ENCODE results near the gene ROBO4. TPM values are rescaled to one million over a fixed set of nuclear protein-coding genes. Genes with fewer than 3 reads are reported as not detected.
A peak's percentile ranks its signal among the peaks of the same experiment; 100 is the strongest.

Gene ROBO4
- total and polyA plus RNA-seq, 4 donors = 27.3 to 52.1 (median 41.9) TPM

DNA sequence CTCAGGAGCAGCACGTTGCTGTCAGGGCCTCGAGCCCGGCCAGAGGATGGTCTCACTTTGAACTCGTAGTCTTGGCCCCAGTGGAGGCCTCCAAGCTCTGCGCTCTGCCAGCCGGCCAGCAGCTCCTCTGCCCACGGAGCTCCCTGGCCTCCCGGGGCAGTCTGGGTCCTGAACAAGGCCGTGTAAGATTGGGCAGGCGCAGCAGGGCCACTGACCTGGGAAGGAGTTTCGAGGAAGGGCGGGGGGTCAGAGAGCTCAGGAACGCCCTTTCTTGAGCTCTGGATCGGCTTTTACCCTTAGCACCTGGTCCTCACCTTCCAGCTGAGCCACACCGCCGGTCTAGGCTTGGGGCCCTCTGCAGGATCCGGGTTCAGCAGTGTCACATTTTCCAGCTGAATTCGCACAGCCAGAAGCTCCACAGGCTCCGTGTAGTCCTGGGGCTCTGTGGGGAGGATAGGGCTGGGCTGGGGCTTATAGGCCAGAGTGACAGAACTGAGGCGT, 2.1 kb downstream of the ROBO4 start:
- Histone ChIP-seq H3K36me3 (ENCODE audit: control insufficient read depth in 4 of 4, insufficient read depth in 4 of 4, low read length in 4 of 4) (peaks cover 0 to 4% (median 0%) of the 10 kb centered on the region in 4 donors), H3K27me3 (ENCODE audit: control insufficient read depth in 3 of 3, insufficient read depth in 3 of 3, low read length in 2 of 3) (no peaks in the 10 kb centered on the region), H3K9ac (ENCODE audit: insufficient read depth in 1 of 2, low read length in 2 of 2) (no peak overlapping the region), H3K4me3 (peak overlapping the region; percentile 51), H3K9me3 (ENCODE audit: control insufficient read depth in 4 of 4, insufficient read depth in 3 of 4, low read length in 3 of 4) (no peaks in the 10 kb centered on the region), H3K4me1 (ENCODE audit: control insufficient read depth in 5 of 5, insufficient read depth in 5 of 5, low read length in 5 of 5) (peaks cover 4 to 36% (median 9%) of the 10 kb centered on the region in 5 donors), H3K27ac (ENCODE audit: low read depth in 1 of 2, low read length in 1 of 2) (peak overlapping the region; percentile 61 to 85)
- WGBS, 2 donors = 73 to 81% methylated on average over 20 of the region's 20 CpGs
- no peak for ATAC-seq (ENCODE audit: insufficient read depth, low FRiP score)
- TF ChIP-seq, protein P1, sequence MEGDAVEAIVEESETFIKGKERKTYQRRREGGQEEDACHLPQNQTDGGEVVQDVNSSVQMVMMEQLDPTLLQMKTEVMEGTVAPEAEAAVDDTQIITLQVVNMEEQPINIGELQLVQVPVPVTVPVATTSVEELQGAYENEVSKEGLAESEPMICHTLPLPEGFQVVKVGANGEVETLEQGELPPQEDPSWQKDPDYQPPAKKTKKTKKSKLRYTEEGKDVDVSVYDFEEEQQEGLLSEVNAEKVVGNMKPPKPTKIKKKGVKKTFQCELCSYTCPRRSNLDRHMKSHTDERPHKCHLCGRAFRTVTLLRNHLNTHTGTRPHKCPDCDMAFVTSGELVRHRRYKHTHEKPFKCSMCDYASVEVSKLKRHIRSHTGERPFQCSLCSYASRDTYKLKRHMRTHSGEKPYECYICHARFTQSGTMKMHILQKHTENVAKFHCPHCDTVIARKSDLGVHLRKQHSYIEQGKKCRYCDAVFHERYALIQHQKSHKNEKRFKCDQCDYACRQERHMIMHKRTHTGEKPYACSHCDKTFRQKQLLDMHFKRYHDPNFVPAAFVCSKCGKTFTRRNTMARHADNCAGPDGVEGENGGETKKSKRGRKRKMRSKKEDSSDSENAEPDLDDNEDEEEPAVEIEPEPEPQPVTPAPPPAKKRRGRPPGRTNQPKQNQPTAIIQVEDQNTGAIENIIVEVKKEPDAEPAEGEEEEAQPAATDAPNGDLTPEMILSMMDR (IDR thresholded peaks at IDR 0.05; ENCODE audit: control extremely low read depth, extremely low read depth) = no peak
- no peak for DNase-seq

DNA sequence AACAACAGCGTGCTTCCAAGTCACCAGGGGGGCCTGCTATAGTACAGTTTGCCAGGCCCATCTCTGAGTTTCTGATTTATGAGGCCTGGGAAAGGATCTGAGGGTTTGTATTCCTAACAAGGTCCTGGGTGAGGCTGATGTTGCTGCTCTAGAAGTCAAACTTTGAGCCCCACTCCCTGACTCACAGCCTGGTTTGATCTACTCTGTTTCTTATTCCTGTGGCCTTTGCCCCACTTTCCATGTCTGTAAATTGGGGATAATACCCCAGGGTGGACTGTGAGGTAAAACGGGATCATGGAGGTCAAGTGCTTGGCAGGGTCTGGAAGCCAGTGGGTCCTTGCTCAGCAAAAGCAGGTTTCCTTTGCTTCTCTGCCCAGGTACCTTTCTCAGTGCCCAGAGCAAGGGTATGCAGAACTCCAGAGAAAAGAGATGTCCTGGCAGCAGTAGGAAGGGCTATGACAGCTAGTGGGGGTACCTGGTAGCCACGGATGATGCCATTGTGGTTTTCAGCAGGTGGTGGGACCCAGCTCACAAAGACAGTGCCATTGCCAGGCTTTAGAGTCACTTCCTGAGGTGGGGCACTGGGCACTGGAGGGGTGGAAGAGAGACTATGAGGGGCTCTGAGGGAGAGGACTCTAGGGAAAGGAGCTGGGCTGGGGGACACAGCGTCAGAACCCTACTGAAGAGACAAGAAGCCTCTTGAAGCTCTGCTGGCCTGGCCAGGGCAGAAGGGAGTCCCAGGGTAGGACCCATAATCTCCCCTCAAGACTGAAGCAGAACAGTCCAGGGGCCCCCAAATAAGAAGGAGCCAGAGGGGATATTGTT, 2.8 kb downstream of the ROBO4 start:
- no peak for ATAC-seq (ENCODE audit: insufficient read depth, low FRiP score)
- Histone ChIP-seq H3K9me3 (ENCODE audit: control insufficient read depth in 4 of 4, insufficient read depth in 3 of 4, low read length in 3 of 4) (no peaks in the 10 kb centered on the region), H3K4me3 (peak overlapping the region; percentile 16), H3K27ac (ENCODE audit: low read depth in 1 of 2, low read length in 1 of 2) (peak overlapping the region in 1 of 2 donors; percentile 85), H3K27me3 (ENCODE audit: control insufficient read depth in 3 of 3, insufficient read depth in 3 of 3, low read length in 2 of 3) (no peaks in the 10 kb centered on the region), H3K9ac (ENCODE audit: insufficient read depth in 1 of 2, low read length in 2 of 2) (no peak overlapping the region), H3K36me3 (ENCODE audit: control insufficient read depth in 4 of 4, insufficient read depth in 4 of 4, low read length in 4 of 4) (peaks cover 0 to 4% (median 0%) of the 10 kb centered on the region in 4 donors), H3K4me1 (ENCODE audit: control insufficient read depth in 5 of 5, insufficient read depth in 5 of 5, low read length in 5 of 5) (peaks cover 1 to 34% (median 9%) of the 10 kb centered on the region in 5 donors)
- DNase-seq = no peak
- 62 to 72% methylated on average over 4 of the region's 4 CpGs for WGBS, 2 donors
- TF ChIP-seq, protein P1 (IDR thresholded peaks at IDR 0.05; ENCODE audit: control extremely low read depth, extremely low read depth) = no peak

DNA sequence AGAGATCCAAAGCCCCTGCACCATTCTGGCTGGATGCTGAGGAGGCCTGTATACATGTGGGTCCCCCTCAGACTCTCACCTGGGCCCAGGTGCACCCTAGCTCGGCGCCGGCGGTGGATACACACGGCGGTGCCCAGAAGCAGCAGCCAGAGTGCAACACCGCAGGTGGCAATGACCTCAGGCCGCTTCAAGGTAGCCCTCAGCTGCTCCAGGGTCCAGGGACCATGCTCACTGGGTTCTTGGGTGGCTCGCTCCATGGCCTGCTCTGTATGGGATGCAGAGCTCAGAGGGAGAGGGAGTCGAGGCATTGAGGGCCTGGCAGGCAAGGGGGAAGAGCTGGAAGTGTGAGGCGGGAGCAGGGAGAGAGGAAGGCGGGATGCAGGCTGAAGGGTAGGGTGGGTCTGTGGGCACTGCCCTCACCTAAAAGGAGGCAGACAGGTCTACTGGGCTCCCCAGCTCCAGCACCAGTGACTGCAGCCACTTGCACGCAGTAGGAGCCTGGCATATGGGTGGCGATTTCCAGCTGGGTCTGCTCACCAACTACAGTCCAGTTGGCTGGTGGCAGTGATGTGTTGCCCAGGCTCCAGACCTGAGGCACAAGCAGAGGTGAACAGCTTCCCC, 3.8 kb downstream of the ROBO4 start:
- 82 to 92% methylated on average over 14 of the region's 14 CpGs for WGBS, 2 donors
- Histone ChIP-seq H3K36me3 (ENCODE audit: control insufficient read depth in 4 of 4, insufficient read depth in 4 of 4, low read length in 4 of 4) (peaks cover 0 to 4% (median 0%) of the 10 kb centered on the region in 4 donors), H3K4me1 (ENCODE audit: control insufficient read depth in 5 of 5, insufficient read depth in 5 of 5, low read length in 5 of 5) (peaks cover 0 to 26% (median 7%) of the 10 kb centered on the region in 5 donors), H3K9me3 (ENCODE audit: control insufficient read depth in 4 of 4, insufficient read depth in 3 of 4, low read length in 3 of 4) (no peaks in the 10 kb centered on the region), H3K9ac (ENCODE audit: insufficient read depth in 1 of 2, low read length in 2 of 2) (no peak overlapping the region), H3K4me3 (no peak overlapping the region), H3K27ac (ENCODE audit: low read depth in 1 of 2, low read length in 1 of 2) (peak overlapping the region in 1 of 2 donors; percentile 85), H3K27me3 (ENCODE audit: control insufficient read depth in 3 of 3, insufficient read depth in 3 of 3, low read length in 2 of 3) (no peaks in the 10 kb centered on the region)
- no peak for ATAC-seq (ENCODE audit: insufficient read depth, low FRiP score)
- TF ChIP-seq, protein P1 (IDR thresholded peaks at IDR 0.05; ENCODE audit: control extremely low read depth, extremely low read depth) = no peak
- no peak for DNase-seq

Data from lung (tissue), 12 donors.